GM21825 (cell line): ENCODE data around the gene LTBR.

Experiments used
- ATAC-seq: cut with Tn5 transposase; IDR thresholded peaks from one replicate; pipeline ENCODE4 v1.9.1; 2021; ENCODE audit warnings: mild to moderate bottlenecking, moderate library complexity; ENCODE audit not compliant: unreplicated experiment

LTBR gene

GRCh38 chr12:6380141-6381121 is 3.5 kb upstream of the LTBR start:
- ATAC-seq: no peak

- ATAC-seq: no peak
Observed at GRCh38 chr12:6382371-6382770, 1.6 kb upstream of the LTBR start.

- no peak for ATAC-seq
Observed at GRCh38 chr12:6382982-6383381, 980 bp upstream of the LTBR start.

- ATAC-seq: no peak
Observed at GRCh38 chr12:6384499-6385436, 806 bp downstream of the LTBR start.

- no peak for ATAC-seq
Observed at GRCh38 chr12:6386038-6386437, 2.1 kb downstream of the LTBR start.

- ATAC-seq: no peak
Observed at GRCh38 chr12:6386491-6386890, 2.5 kb downstream of the LTBR start.

- ATAC-seq: no peak
Observed at GRCh38 chr12:6387541-6387940, 3.6 kb downstream of the LTBR start.

GRCh38 chr12:6390084-6390799 is 6.3 kb downstream of the LTBR start:
- ATAC-seq: no peak

GRCh38 chr12:6391013-6391412 is 7.1 kb downstream of the LTBR start:
- ATAC-seq: no peak

- no peak for ATAC-seq
Observed at GRCh38 chr12:6392504-6392903, 8.5 kb downstream of the LTBR start.

GRCh38 chr12:6393109-6393508 is 9.1 kb downstream of the LTBR start:
- ATAC-seq: no peak

- ATAC-seq: no peak
Observed at GRCh38 chr12:6394398-6394797, 10.4 kb downstream of the LTBR start.

GRCh38 chr12:6396031-6396430 is 12.1 kb downstream of the LTBR start:
- no peak for ATAC-seq

GRCh38 chr12:6399884-6400644 is 16.1 kb downstream of the LTBR start:
- no peak for ATAC-seq

GRCh38 chr12:6404390-6404789 is 20.4 kb downstream of the LTBR start:
- no peak for ATAC-seq

GRCh38 chr12:6405963-6406362 is 22.0 kb downstream of the LTBR start:
- ATAC-seq: no peak

- no peak for ATAC-seq
Observed at GRCh38 chr12:6407236-6407954, 23.4 kb downstream of the LTBR start.

GRCh38 chr12:6416596-6416995 is 32.6 kb downstream of the LTBR start:
- no peak for ATAC-seq

- no peak for ATAC-seq
Observed at GRCh38 chr12:6418796-6419195, 34.8 kb downstream of the LTBR start.

GRCh38 chr12:6420364-6420763 is 36.4 kb downstream of the LTBR start:
- ATAC-seq: no peak
